ENCODE results near the gene NIP7.
"Not testable (repeated sequence)": the region's sequence is repeated elsewhere in the genome, so short reads cannot be mapped to it uniquely, and the experiment has no call there.

Gene NIP7

DNA sequence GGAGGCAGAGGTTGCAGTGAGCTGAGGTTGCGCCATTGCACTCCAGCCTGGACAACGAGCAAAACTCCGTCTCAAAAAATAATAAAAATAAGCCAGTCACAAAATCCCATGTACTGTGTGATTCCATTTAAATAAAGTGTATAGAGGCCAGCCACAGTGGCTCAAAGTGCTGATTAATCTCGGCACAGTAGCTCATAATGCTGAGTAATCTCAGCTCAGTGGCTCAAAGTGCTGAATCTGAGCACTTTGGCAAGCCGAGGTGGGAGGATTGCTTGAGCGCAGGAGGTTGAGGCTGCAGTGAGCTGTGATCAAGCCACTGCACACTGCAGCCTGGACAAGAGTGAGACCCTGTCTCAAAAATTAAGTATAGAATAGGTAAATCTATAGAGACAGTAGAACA, 7.1 kb downstream of the NIP7 start:
- no peak for DNase-seq

DNA sequence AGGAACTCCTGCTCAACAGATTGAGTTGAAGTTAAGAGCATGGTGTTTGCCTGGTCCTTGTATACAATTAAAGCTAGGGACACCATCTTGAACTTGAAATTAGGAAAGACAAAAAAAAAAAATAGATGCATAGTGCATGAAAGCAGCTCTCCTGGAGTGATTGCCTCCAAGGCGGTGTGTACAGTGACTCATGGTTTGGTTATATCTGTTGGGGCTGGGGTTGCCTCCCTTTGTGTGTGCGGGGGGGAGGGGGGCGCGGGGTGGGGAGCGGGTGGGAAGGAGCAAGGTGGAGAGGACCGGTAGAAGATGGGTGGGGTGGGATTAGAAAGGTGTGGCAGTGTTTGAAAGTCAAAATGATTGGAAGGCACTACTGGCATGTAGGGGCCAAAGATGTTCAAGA, 8.7 kb downstream of the NIP7 start:
- no peak for DNase-seq

DNA sequence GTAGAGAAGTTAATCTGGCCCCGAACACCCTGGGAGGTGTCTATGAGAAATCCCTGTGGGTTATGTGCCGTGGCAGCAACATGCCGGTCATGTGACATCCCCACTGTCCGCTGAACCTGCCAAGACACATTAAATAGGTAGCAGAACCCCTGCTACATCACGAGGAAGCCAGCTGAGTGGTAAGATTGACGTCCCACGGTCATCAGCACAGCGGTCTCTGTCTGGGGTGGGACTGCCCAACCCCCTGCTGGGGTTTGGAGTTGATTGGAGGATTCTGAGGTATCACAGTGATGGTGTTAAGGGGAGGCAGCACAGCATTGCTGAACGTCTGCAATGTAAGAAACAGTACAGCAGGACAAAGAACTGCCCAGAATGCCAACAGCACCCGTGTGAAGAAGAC, 10.0 kb downstream of the NIP7 start:
- DNase-seq, result no peak

DNA sequence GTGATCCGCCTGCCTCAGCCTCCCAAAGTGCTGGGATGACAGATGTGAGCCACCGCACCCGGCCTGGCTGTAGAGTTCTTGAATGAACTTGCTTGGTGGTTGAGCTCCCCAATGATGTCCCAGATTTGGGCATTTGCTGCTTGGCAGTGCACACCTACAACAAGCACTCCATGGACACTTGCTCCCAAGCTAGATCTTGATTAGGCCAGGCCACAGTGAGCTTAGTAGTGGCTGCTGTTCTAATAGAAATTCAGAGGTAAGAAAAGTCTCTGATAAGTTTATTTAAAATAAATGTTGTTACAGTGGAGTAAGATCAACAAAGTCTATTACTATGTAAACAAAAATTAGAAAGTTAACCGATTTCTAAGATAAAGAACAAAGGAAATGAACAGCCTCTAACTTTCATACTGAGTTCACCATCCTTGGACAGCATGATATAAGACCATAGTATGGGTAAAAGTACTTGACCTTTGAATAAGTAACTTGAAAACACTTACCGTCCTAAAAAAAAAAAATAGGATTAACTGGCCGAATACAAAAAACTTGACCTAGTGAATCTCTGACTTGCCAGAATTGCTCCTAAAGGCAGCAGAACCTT, 11.1 kb downstream of the NIP7 start:
- DNase-seq, result no peak

DNA sequence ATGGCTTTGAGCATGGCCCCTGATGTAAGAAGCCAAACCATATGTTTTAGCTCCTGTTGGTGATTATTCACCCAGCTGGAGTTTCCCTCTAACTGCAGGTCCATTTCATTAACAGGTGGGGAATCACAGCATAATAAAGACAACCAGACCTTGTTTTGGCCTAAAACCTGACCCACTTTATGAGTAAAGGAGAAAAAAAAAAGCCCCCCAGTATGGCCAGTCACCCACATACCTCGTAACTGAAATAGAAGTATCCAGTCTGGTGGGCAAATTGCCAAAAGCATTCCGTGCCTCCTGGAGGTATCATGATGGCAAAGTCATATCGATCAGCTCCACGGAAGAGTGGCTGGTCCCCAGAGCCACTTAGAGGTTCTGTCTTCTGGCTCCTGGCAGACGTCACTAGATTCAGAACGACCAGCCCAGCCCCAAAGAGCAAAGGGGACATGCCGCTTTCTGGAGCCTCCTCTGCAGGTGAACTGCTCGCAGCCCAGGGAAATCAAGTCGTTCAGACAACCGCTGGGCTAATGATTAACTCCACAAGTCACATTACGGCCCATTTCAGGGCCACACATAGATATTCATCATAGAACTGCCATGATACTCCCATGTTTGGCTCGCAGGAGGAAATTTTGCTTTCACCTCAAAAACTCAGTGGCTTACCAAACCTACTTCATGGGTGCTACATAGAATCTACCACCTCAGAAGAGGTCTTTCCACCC, 11.9 kb downstream of the NIP7 start, which contains the start of gene TMED6:
TSS of gene TMED6 (minus strand) at position 478 of the 719 bp plus-strand sequence. CDS start at position 445, 33 bp downstream.
- no peak for DNase-seq

DNA sequence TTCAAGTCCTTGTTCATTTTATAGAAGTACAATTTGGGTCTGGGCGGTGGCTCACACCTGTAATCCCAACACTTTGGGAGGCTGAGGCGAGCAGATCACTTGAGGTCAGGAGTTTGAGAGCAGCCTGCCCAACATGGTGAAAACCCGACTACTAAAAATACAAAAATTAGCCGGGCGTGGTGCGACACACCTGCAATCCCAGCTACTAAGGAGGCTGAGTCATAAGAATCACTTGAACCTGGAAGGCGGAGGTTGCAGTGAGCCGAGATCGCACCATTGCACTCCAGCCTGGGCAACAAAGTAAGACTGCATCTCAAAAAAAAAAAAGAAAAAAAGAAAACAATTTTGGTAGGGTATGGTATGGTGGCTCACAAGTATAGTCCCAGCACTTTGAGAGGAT, 20.5 kb downstream of the NIP7 start:
- not testable (repeated sequence) for DNase-seq

DNA sequence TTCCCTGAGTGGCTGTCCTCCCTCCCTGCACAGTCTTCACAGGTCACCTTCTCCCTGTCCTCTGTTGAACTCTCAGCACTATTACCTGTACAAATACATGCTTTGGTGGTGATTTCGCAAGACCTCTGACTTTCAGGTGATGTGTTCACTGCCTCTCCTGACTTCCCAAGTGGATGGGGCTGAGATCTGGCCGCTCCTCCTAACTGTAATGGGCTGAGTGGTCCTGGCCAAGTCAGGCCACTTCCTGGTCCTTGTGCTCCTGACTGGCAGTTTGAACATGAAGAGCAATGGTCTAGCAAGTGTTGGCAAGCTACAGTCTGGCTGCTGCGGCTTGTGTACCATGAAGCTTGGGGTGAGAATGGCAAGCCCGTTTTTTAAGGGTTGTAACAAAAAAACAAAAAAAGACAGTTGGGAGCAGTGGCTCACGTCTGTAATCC, 23.7 kb downstream of the NIP7 start:
- no peak for DNase-seq

DNA sequence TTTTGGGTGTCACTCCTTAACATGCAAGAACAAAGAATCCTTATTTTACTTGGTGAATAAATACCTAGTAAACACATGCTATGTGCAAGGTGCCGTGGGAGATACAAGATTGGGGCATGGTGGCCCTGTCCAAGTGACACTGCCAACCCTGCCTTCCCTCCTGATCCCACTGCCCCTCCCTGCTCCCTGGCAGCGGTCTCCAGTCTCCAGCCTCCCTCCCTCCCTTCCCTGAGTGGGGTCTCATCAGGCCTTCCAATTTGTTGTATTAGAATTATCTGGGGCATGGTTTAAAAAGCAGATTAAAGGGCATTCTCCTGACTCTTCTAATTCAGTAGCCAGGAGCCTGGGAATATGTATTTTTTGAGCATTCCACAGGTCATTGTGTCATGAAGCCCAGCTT, 24.5 kb downstream of the NIP7 start:
- DNase-seq, result no peak

DNA sequence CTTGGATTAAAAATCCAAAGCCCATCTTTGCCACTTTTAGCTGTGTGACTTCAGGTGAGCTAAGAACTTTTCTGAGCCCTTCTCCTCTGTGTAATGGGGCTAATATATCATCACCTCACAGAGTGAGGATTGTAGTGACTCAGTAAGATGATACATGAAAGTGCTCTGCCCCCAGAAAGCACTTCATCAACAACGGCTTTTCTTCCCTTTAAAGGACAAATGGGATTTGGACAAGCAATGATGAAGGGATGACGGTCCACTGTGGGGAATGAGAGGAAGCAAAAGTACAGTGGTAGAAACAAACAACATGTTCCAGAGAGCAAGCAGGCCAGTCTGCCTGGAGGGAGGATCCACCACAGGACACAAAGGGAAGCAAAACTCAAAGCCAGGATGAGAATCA, 26.3 kb downstream of the NIP7 start:
- no peak for DNase-seq

DNA sequence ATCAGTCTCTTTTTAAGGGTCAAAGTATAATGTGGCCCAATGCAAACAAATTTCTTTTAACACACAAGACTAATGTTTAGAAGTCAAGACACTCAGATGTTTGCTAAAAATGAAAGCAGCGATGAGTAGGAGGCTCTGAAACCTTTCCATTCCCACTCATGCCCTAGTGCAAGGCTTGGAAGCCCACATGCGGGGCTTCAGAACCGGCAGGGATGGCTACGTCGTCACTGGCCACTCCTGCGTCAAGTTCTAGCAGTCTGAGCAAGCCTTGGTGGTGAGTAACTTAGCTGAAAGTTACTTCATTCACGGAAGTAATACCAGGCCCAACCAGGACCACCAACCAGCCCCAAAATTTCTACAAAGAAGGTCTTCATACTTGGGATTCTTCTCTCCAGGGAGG, 26.9 kb downstream of the NIP7 start:
- DNase-seq, result no peak

DNA sequence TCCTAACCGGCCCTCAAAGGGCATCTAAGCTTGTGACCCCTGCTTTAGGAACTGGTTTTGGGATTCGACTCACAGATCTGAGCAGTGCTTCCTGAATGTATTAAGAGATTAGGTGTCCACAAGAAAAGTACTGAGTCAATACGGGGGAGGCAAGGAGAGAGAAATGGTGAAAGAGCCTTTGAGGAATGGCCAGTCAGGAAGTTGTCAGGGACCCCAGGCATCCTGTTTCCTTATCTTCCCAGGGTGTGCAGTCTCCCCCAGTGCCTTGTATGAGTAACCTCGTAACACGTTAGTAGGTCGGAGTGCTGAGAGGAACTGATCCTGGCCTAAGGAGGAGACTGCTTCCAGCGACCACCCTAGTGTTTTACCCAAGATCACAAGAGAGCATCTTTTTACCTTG, 28.4 kb downstream of the NIP7 start:
- no peak for DNase-seq

DNA sequence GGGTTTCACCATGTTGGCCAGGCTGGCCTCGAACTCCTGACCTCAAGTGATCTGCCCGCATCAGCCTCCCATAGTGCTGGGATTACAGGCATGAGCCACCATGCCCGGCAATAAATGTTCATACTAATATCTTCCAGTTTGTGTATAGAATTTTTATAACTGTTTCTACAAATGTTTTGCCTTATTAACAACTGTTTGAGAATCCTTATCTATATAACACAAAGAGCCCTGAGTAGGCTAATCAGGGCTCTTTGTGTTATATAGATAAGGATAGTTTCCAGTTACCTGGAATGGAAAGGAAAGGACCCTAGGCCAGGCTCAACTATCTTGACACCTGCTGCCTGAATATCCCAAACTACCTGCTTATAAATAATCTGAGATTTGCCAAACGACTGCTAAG, 29.3 kb downstream of the NIP7 start:
- no peak for DNase-seq

DNA sequence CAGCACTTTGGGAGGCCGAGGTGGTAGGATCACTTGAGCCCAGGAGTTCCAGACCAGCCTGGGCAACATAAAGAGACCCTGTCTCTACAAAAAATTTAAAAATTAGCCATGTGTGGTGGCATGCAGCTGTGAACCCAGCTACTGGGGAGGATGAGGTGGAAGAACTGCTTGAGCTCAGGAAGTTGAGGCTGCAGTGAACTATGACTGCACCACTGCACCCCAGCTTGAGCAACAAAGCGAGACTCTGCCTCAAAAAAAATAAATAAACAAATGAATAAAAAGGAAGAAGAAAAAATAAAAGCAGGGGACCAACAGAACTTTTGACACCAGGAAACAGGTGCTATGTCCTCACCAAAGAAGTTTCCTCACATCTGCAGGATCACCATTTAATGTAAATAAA, 32.0 kb downstream of the NIP7 start:
- no peak for DNase-seq

DNA sequence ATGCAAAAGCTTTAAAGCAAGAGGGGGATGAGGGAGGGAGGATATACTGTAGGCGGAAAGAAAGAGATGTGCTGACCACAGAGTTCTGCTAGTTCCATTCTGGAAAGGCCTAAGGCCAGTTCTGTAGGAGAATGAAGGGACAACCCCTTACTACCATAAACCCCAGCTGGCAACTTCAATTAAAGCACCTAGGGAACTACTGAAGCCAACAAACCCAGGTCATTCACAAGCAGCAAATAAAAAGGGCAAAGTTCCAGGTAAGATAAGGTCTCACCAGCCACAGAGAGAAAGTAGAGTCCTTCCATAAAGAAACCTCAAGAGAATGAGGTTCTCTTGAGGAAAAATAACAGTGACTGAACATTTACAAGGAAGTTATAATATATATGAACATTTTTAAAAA, 33.4 kb downstream of the NIP7 start:
- no peak for DNase-seq

DNA sequence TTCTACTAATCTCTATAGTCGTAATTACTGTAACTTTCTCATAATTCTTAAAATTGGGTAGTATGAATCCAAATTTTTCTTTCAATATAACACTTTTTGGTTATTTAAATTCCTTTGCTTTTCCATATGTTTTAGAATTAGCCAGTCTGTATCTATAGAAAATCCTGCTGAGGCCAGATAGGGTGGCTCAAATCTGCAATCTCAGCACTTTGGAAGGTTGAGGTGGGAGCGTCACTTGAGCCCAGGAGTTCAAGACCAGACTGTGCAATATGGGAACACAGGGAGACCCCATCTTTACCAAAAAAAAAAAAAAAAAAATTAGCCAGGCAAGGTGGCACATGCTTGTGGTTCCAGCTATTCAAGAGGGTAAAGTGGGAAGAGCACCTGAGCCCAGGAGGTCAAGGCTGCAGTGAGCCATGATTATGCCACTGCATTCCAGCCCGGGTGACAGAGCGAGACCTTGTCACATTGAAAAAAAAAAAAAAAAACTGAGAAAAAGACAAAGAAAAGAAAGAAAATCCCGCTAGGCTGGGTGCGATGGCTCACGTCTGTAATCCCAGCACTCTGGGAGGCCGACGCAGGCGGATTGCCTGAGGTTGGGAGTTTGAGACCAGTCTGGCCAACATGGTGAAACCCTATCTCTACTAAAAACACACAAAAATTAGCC, 37.0 kb downstream of the NIP7 start:
- DNase-seq, result no peak

DNA sequence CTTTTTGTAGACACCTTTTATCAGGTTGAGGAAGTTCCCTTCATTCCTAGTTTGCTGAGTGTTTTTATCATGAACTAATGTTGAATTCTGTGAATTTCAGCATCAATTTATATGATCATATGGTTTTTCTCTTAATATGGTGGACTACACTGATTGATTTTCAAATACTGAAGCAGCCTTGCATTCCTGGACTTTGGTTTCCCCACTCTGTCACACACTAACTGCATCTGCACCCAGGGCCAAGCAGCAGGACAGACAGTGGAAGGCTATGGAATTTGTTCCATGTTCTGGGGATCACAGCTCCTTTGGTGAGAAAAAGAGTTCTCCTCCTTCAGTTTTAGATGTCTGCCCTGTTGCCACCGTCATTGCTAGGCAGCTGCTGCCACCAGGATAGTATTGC, 38.5 kb downstream of the NIP7 start:
- no peak for DNase-seq

DNA sequence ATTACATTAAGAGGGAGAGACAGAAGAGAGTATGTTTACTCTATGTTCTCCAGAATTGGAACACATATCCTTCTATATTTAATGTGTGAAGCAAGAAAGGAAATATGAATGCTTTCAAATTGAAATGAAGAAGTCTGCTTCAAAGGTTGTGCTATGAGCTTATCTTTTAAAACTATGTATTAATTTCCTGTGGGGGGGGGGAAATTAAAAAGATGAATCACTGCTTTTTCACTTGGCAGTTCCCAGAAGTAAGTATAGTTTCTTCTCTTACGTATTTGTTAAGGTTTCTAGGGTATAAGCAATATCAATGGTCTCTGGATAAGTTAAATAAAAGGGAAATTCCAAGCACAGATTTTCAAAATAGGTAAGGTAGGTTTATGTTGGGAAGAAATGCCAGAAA, 39.2 kb downstream of the NIP7 start:
- no peak for DNase-seq

DNA sequence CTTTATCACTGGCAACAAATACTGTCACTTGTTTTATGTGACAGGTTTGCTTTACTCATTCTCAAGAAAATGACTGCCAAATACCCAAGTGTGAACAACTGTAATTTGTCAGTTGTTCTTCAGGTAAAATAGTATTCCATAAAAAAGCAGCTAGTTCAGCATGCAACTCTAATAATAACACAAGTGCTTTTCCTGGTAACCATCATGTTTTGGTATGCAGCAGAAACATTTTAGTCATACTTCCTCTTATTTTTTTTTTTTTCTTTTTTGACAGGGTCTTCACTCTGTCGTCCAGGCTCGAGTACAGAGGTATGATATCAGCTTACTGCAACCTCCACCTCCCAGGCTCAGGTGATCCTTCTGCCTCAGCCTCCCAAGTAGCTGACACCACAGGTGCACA, 41.7 kb downstream of the NIP7 start:
- DNase-seq, result peak; percentile 23 to 46

DNA sequence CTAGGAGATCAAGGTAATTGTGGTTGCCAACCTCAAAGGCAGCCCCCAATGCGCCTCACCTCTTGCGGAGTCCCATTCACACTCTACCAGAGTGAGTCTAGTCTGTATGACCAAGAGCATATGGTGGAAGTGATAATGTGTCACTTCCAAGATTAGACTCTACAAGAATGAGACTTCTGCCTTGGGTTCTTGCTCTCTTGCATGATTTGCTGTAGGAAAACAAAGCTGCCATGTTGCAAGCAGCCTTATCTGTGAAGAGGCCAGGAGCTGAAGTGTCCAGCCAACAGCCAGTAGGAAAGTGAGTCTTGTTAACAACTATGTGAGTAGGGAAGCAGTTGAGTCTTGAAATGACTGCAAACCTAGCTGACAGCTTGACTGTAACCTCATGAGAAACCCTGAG, 42.8 kb downstream of the NIP7 start:
- DNase-seq, result no peak

DNA sequence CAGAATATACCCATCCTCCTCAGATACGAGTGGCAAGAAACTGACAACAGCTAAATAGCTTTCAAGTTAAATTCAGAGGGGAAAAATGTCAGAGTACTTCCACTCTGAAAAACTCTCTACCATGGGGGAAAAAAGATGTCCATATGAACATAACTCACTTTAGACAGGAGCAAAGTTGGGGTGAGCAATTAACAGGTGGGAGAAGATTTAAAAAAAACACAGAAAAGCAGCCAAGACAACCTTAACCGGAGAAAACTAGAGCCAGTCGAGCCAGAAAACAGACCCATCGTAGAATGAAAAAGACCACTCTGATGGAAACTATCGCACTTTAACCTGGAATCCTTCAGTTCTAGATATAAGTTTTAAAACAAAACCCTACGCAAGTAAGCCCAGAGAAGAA, 45.4 kb downstream of the NIP7 start:
- peak in 1 of 2 experiments; percentile 3 for DNase-seq

DNA sequence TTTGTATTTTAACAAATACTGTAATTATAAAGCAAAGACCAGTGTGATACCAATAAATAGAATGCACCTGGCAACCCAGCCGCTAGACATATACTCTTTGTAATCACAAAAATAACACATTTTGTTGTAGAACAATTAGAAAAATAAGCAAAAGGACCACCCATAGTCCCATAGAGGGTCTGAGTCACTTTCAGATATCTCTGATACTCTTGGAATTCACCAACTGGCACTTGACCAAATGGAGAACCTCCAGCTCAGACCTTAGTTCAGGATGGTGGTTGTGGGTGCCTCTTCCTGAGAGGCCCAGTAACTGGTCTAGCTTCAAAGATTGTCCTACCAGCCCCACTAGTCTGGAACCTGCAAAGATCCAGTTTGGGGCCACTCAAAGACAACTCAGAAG, 47.0 kb downstream of the NIP7 start:
- DNase-seq, result no peak

Measured in AML-193 (cell line).